ENCODE measurements around the gene TGIF2. TPM values are rescaled to one million over a fixed set of nuclear protein-coding genes. Genes with fewer than 3 reads are reported as not detected.
A peak's percentile ranks its signal among the peaks of the same experiment; 100 is the strongest.

TGIF2 gene
- total and polyA plus RNA-seq, 11 donors: 2.1 to 14.9 (median 7.9) TPM

DNA sequence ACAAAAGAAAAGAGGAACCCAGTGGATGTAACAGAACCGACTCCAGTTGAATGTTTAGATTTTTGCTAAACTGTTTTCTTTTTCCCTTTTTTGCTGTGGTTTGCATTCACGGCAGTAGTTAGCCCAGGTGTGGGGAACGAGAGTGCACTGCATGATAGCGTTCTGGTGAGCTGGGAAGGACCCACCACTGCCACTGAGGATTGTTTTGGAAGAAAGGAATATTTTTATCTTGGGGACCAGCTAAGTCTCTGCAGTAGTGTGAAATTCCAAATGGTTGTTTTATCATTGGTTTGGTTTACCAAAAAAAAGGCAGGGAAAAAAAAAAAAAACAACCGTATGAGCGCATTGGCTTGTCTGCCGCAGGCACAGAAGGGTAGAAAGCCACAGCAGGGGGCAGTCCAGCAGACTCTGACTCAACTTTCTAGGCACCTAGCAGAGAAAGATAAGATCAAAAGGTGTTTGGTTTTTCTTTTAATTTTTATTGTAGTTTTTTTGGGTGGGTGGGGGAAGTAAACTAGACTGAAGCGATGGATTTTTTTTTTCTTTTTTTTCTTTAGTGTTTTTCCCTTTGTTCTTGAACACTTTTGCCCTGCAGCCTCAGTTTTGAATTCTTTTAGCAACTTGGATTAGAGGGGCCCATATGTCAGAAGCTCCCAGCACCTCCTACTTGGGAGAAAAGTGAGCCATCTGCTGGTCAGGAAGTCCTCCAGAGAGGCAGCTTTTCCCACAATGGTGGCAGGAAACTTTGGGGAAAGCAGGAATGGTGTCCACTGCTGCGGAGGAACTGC lies 18.7 kb downstream of the TGIF2 start:
- peaks cover 0 to 19% (median 12%) of the 10 kb centered on the region in 9 donors for H3K36me3 ChIP-seq
- peaks cover 0 to 44% (median 0%) of the 10 kb centered on the region in 12 donors for H3K4me1 ChIP-seq
- TF ChIP-seq, protein P1, sequence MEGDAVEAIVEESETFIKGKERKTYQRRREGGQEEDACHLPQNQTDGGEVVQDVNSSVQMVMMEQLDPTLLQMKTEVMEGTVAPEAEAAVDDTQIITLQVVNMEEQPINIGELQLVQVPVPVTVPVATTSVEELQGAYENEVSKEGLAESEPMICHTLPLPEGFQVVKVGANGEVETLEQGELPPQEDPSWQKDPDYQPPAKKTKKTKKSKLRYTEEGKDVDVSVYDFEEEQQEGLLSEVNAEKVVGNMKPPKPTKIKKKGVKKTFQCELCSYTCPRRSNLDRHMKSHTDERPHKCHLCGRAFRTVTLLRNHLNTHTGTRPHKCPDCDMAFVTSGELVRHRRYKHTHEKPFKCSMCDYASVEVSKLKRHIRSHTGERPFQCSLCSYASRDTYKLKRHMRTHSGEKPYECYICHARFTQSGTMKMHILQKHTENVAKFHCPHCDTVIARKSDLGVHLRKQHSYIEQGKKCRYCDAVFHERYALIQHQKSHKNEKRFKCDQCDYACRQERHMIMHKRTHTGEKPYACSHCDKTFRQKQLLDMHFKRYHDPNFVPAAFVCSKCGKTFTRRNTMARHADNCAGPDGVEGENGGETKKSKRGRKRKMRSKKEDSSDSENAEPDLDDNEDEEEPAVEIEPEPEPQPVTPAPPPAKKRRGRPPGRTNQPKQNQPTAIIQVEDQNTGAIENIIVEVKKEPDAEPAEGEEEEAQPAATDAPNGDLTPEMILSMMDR (IDR thresholded peaks at IDR 0.05): peak; percentile 20 to 62 (median 46)
- TF ChIP-seq POLR2A (IDR thresholded peaks at IDR 0.05): no peak
- no peak overlapping the region for H3K4me3 ChIP-seq
- H3K9me3 ChIP-seq: no peaks in the 10 kb centered on the region
- 83 to 91% (median 86%) methylated on average over 9 of the region's 9 CpGs for WGBS, 4 donors
- H3K27ac ChIP-seq: no peak overlapping the region
- intact Hi-C loops (cut with DNase I): loop anchor here (1.0 to 10.0 kb wide), 6 partner anchors 35 to 387 kb away; no protein-coding TSS in a partner anchor
- ATAC-seq (peak in 3 of 4 donors; percentile 51 to 61 (median 52)), DNase-seq (peak in 1 of 5 donors; percentile 35)
- H3K27me3 ChIP-seq: no peaks in the 10 kb centered on the region

DNA sequence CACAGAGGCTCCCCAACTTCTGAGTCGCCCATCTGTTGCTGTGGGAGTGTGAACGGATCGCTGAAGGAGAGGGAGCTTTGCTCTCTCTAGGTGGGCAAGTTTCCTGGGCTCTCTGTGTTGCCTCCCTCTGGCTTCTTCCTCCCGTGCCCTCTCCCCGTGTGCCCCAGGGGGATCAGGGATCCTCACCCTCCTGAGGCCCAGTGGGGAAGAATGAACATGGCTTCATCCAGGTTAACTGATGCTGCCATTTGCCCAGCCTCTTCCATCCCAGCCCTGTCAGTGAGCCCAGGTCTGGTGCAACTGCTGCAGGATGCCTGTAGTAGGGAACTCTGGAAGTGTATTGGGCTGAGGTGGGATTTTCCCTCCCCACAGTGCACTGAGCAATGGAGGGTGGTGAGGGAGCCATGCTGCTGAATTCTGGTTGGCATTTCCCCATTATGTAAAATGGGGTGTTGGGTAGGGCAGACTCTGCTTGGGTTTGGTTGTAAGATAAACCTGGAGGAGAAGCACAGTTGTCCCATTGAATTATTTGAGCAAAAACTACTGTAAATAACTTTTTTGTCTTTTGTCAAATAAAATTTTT lies 20.0 kb downstream of the TGIF2 start:
- TF ChIP-seq, protein P1 (IDR thresholded peaks at IDR 0.05): no peak
- TF ChIP-seq POLR2A (IDR thresholded peaks at IDR 0.05): no peak
- Histone ChIP-seq H3K27ac (no peak overlapping the region), H3K4me1 (peaks cover 0 to 44% (median 0%) of the 10 kb centered on the region in 12 donors), H3K4me3 (no peak overlapping the region), H3K36me3 (peaks cover 0 to 19% (median 12%) of the 10 kb centered on the region in 9 donors), H3K9me3 (no peaks in the 10 kb centered on the region), H3K27me3 (no peaks in the 10 kb centered on the region)
- WGBS, 4 donors: 90 to 98% (median 92%) methylated on average over 3 to 5 of the region's 5 CpGs
- DNase-seq (no peak), ATAC-seq (no peak)
- intact Hi-C loops (cut with DNase I): loop anchor here in 9 of 10 donors (2.0 to 10.0 kb wide), 4 partner anchors 36 to 389 kb away; no protein-coding TSS in a partner anchor

- WGBS, 4 donors: 27 to 41% (median 32%) methylated on average over 5 of the region's 5 CpGs
- intact Hi-C loops (cut with DNase I): loop anchor here in 6 of 10 donors (5.0 to 10.0 kb wide), 4 partner anchors 48 to 395 kb away; a partner anchor contains a TSS
- peak overlapping the region in 1 of 12 donors; percentile 28 for H3K27ac ChIP-seq
Measured at GRCh38 chr20:36599912-36600345, 26.5 kb downstream of the TGIF2 start.

More at GRCh38 chr20:36599912-36600345, 26.5 kb downstream of the TGIF2 start:
- Histone ChIP-seq H3K4me1 (peaks cover 0 to 47% (median 5%) of the 10 kb centered on the region in 12 donors), H3K9me3 (no peaks in the 10 kb centered on the region), H3K4me3 (peak overlapping the region in 1 of 12 donors; percentile 12), H3K36me3 (no peaks in the 10 kb centered on the region), H3K27me3 (no peaks in the 10 kb centered on the region)
- ATAC-seq (no peak), DNase-seq (no peak)
- no peak for TF ChIP-seq POLR2A (IDR thresholded peaks at IDR 0.05)
- TF ChIP-seq, protein P1 (IDR thresholded peaks at IDR 0.05): no peak

Data from heart left ventricle (tissue), 16 donors.